Left ventricle myocardium inferior (tissue), 1 donor: Measurements from ENCODE around the gene KRTAP10-10. TPM values are rescaled to one million over a fixed set of nuclear protein-coding genes. Genes with fewer than 3 reads are reported as not detected.

Experiments used
- DNase-seq: peaks from one replicate; pipeline ENCODE4 v3.0.0-alpha.2; 2020
- H3K27ac ChIP-seq: fragments of 200-600 bp; replicated peaks from 2 replicates; pipeline ENCODE4 v1.8.0; 2021
- H3K27me3 ChIP-seq: fragments of 200-600 bp; 2 replicates; pipeline ENCODE4 v1.8.0; 2021; ENCODE audit warnings: low read depth
- H3K36me3 ChIP-seq: fragments of 200-600 bp; 2 replicates; pipeline ENCODE4 v1.8.0; 2021
- H3K4me1 ChIP-seq: fragments of 200-600 bp; 2 replicates; pipeline ENCODE4 v1.8.0; 2021
- H3K4me3 ChIP-seq: fragments of 200-600 bp; 2 replicates; pipeline ENCODE4 v1.8.0; 2021; ENCODE audit warnings: mild to moderate bottlenecking, moderate library complexity
- H3K9me3 ChIP-seq: fragments of 200-600 bp; replicated peaks from 2 replicates; pipeline ENCODE4 v1.8.0; 2021
- intact Hi-C: fragments of 100-400 bp; cut with micrococcal nuclease; formaldehyde crosslinking; loops from one replicate; pipeline ENCODE4 v1.11.0; 2022
- total RNA-seq: library from RNA; stranded (reverse); fragmentation: NEBNext Ultra II Directional; extraction: Animal tissue kit (Norgen Biotek cat#: 25700); gene quantifications from one replicate; pipeline ENCODE4 v1.2.1, GENCODE V29; 2021
- TF ChIP-seq, protein P1 (sequence below): fragments of 200-600 bp; IDR thresholded peaks from 2 replicates; pipeline ENCODE4 v1.8.0; 2021; ENCODE audit warnings: antibody characterized with exemption, mild to moderate bottlenecking, borderline replicate concordance
- donor health status: DM: no; HTN: yes; CAD: no; lungs with severe emphysema.

Gene KRTAP10-10
- total RNA-seq, 1 donor from 2014 or later: not detected

DNA sequence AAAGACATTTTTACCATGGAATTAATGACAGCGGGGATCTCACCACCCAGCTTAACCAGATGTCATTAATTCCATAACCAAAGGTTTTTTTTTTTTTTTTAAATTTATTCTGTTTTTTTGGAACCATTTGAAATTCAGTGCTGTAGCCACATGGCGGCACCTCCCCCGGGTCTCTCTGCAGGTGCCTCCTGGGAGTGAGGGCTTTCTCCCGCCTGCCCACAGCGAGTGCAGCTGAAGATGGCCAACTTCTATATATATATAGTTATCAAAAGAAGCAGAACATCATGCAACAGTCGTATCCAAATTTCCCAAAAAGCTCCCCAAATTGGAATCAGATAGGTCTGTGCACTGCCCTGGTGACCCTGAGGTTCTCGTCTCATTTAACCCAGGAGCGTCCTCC lies 21.7 kb upstream of the KRTAP10-10 start:
- no peak overlapping the region for H3K4me3 ChIP-seq
- TF ChIP-seq, protein P1, sequence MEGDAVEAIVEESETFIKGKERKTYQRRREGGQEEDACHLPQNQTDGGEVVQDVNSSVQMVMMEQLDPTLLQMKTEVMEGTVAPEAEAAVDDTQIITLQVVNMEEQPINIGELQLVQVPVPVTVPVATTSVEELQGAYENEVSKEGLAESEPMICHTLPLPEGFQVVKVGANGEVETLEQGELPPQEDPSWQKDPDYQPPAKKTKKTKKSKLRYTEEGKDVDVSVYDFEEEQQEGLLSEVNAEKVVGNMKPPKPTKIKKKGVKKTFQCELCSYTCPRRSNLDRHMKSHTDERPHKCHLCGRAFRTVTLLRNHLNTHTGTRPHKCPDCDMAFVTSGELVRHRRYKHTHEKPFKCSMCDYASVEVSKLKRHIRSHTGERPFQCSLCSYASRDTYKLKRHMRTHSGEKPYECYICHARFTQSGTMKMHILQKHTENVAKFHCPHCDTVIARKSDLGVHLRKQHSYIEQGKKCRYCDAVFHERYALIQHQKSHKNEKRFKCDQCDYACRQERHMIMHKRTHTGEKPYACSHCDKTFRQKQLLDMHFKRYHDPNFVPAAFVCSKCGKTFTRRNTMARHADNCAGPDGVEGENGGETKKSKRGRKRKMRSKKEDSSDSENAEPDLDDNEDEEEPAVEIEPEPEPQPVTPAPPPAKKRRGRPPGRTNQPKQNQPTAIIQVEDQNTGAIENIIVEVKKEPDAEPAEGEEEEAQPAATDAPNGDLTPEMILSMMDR: no peak
- H3K4me1 ChIP-seq: no peaks in the 10 kb centered on the region
- H3K9me3 ChIP-seq: peaks cover 21% of the 10 kb centered on the region
- no peaks in the 10 kb centered on the region for H3K36me3 ChIP-seq
- DNase-seq: no peak
- peaks cover 35% of the 10 kb centered on the region for H3K27me3 ChIP-seq
- H3K27ac ChIP-seq: no peak overlapping the region
- intact Hi-C loops: no loop called here

DNA sequence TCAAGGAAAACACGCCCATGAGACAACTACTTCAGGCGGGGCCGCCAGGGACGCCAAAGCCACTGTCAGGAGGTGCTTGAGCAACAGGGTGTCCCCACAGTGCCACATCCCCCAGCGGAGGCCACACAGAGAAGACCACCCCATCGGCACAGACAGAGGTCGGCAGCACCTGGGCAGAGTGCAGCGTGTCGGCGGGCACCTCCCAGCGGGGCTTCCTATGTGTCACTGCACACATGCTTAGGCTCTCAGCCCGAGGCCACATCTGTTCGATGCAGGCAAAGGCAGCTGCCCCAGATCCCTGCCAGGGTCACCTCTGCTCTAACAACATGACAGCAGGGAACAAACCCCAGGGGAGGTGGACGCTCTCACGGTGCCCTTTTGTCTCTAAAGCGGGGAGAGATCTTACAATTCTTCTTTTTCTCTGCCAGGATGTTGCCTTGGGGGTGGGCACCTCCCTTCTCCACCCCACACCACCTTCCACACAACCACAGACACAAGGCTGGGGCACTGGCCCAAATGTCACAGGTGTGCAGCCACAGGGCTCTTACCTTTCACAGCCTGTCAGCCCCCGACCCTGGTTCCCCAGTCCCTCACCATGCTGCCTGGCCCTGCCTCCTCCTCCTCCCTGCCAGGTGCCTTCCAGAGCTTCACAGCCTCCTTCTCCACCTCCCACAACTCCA lies 21.1 kb upstream of the KRTAP10-10 start:
- intact Hi-C loops: no loop called here
- no peak for DNase-seq
- H3K36me3 ChIP-seq: no peaks in the 10 kb centered on the region
- no peaks in the 10 kb centered on the region for H3K4me1 ChIP-seq
- TF ChIP-seq, protein P1: no peak
- H3K27ac ChIP-seq: no peak overlapping the region
- no peak overlapping the region for H3K4me3 ChIP-seq
- H3K9me3 ChIP-seq: peaks cover 15% of the 10 kb centered on the region
- peaks cover 35% of the 10 kb centered on the region for H3K27me3 ChIP-seq

DNA sequence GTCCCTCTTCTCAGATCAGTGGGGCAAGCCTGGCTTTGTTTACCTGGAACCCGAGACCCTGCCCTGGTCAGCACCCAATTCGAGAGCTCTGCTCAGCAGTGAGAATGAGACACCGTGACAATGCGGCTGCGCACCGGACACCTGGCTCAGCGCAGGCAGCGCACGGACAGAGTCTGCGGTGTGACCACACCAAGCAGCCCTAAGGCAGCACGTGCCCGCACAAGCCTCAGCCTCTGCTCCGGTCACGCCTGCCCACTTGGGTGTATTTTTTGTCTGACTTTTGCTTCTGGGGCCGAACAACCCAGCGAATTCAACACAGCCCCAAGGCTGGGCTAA lies 20.6 kb upstream of the KRTAP10-10 start:
- no peaks in the 10 kb centered on the region for H3K36me3 ChIP-seq
- H3K27me3 ChIP-seq: peaks cover 35% of the 10 kb centered on the region
- peaks cover 10% of the 10 kb centered on the region for H3K9me3 ChIP-seq
- no peak overlapping the region for H3K4me3 ChIP-seq
- TF ChIP-seq, protein P1: no peak
- no peak overlapping the region for H3K27ac ChIP-seq
- H3K4me1 ChIP-seq: no peaks in the 10 kb centered on the region
- intact Hi-C loops: no loop called here
- no peak for DNase-seq

DNA sequence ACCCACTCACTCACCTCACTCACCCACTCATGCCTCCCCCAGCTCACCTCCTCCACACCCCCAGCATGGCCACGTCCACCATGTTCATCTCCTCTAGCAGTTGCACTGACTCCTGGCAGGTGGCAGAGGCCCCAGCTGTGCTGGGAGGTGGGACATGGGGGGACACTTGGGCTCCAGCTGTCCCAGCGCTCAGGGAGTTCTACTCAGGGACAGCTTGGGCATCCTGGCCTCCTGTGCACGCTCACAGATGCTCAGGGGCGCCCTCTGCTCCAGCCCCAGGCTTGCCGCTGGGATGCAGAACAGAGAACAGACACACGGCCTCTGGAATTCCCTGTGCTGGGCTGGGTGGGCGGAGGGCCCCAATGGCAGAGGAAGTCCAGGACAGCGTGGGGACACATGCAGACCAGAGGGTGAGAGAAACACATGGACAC lies 20.1 kb upstream of the KRTAP10-10 start:
- H3K27me3 ChIP-seq: peaks cover 35% of the 10 kb centered on the region
- TF ChIP-seq, protein P1: no peak
- no peak overlapping the region for H3K4me3 ChIP-seq
- no peaks in the 10 kb centered on the region for H3K4me1 ChIP-seq
- DNase-seq: no peak
- no peaks in the 10 kb centered on the region for H3K36me3 ChIP-seq
- peaks cover 6% of the 10 kb centered on the region for H3K9me3 ChIP-seq
- intact Hi-C loops: no loop called here
- H3K27ac ChIP-seq: no peak overlapping the region

DNA sequence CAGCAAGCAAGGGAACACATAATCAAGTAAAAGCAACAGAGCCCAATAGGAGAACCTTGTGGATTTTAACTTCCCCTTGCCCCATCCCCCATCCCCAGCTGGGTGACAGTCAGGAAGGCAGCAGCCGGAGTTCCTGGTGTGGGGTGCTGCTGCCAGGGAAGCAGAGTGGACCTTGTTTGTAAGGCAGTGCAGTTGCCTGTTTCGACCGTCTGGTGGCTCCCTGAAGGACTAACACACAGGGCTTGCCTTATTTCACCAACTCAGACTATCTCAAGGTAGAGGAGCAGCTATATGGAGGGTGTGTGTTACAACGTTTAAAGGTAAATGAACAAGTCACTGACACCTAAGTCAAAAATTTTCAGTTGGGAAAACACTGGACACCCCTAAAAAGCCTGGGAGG lies 18.7 kb upstream of the KRTAP10-10 start:
- Histone ChIP-seq H3K4me1 (no peaks in the 10 kb centered on the region), H3K9me3 (peaks cover 14% of the 10 kb centered on the region), H3K27me3 (peaks cover 23% of the 10 kb centered on the region), H3K36me3 (no peaks in the 10 kb centered on the region), H3K27ac (no peak overlapping the region), H3K4me3 (no peak overlapping the region)
- TF ChIP-seq, protein P1: peak; percentile 63
- intact Hi-C loops: no loop called here
- peak; percentile 49 for DNase-seq
